GM18519 (cell line): ENCODE results near the gene TBC1D22B.
"Not testable (repeated sequence)": the region's sequence is repeated elsewhere in the genome, so short reads cannot be mapped to it uniquely, and the experiment has no call there.

Source experiments
- ATAC-seq: cut with Tn5 transposase; IDR thresholded peaks from one replicate; pipeline ENCODE4 v1.9.1; 2021; ENCODE audit warnings: mild to moderate bottlenecking, moderate library complexity; ENCODE audit not compliant: unreplicated experiment, low FRiP score

The TBC1D22B gene

DNA sequence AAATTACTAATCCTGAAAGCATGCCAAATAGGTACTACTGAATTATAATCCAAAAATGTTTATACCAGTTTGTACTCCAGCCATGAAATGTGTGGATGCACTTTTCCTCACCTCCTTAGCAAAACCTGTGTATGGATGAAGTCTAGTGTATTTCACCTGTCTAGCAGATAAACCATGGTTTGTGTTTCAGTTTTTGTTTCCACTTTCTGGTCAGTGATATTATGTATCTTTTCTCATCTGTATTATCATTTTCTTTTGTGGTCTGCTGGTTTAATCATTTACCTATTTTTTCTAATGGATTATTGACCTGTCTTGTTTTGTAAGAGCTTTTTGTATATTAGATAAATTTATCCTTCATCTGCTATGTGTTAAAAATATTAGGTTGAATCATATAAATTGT is 41.4 kb downstream of the TBC1D22B start:
- ATAC-seq, result no peak

DNA sequence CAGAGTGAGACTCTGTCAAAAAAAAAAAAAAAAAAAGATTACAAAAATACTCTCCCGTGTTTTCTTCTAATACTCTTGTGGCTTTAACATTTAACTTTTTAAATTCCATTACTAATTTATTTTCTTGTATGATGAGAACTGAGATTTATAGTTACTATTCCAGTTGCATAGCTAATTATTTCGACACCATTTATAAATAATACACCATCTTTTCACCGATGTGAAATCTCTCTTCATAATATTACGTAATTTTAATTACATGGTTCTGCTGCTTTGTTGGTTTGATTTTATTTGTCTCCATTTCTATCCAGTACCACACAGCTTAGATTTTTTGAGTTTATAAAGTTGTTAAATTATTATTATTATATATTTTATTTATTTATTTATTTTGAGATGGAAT is 42.4 kb downstream of the TBC1D22B start:
- no peak for ATAC-seq

DNA sequence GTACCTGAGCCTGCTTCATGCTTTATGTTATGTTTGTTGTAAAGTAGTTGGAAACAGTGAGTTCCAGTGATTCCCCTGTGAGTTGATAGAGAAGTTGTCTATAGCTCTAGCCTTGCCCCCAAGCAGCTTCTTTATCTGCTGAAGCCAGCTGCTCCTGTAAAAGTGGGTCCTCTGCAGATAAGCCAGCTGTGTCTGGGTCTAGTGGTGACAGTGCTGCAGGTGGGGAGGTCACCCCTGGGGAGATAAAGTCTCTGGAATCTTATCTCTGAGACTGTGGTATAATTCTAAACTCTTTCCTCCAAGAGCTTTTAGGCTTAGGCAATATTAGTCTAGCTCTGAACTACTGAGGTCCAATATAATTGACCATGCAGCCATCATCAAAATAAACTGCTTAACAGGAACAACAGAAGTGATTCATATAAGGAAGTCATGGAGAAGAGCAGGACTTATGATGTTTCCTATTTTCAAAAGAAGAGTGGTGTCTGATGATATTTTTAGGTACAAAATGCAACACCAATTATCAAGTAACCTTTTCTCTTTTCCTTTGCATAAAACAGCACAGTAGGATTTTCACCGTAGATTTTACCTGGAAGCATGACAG is 44.6 kb downstream of the TBC1D22B start:
- no peak for ATAC-seq

DNA sequence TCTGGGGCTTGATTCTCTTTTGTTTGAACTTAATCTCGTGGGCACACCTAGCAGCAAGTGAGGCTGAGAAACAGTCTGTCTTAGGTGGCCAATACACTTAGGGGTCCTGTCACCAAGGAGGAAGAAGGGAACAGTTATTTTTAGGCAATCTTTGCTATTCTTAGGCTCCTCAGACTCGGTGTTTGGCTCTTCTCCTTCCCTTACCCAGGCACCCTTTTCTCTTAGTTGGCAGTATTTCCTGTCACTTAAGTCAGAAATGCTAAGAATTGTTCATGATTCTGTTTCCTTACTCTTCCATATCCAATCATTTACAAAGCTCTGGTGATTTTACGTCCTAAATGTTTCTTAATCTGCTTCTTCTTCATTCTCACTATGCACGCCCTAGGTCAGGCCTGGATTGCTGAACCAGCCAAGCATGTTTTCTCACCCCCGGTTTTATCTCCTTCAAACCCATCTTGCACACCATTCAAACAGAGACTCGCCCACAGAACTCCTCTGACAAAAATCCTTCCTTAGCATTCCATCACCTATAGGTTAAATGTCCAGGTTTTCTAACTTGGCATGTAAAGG is 45.6 kb downstream of the TBC1D22B start:
- ATAC-seq, result no peak

DNA sequence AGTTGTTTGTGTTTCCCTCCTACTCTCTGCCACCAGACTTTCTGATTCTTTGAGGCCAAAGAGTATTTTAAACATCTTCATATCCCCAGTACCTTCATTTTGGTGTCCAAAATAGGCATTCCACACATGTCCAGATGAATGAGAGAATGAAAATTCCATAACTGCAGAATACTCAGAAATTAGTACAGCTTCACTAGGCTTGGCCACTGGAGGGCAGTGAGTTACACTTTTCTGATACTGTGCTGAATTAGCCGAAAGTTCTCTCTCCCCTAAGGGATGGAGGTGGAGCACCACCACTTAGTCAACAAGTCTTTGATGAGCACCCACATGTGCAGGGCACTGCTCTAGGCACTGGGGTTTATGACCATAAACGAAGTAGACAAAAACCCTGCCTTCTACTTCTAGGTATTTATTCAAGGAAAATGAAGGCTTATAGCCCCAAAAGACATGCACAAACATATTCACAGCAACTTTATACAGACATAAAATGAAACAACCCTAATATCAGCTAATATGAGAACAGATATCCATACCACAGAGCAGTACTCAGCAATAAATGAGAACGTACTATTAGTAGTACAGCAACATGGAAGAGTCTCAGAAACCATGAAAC is 46.4 kb downstream of the TBC1D22B start:
- ATAC-seq, result no peak

DNA sequence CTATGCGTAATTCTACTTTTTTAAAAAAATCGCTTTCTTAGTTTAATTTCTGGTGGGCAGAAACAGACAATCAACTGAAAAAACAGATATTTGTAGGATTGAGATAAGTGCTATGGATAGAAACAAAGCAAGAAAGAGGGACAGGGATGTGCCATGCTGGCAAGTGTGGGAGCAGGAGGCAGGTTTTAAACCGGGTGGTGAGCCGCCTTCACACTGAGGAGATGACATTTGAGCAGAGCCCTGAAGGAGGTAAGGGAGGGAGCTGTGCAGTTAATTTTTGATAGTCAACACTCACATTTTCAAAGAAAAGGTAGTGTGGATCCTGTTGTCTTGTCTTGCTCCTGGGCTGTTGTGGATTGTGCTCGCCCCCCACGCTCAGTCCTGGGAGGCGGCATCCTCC is 47.2 kb downstream of the TBC1D22B start:
- no peak for ATAC-seq

DNA sequence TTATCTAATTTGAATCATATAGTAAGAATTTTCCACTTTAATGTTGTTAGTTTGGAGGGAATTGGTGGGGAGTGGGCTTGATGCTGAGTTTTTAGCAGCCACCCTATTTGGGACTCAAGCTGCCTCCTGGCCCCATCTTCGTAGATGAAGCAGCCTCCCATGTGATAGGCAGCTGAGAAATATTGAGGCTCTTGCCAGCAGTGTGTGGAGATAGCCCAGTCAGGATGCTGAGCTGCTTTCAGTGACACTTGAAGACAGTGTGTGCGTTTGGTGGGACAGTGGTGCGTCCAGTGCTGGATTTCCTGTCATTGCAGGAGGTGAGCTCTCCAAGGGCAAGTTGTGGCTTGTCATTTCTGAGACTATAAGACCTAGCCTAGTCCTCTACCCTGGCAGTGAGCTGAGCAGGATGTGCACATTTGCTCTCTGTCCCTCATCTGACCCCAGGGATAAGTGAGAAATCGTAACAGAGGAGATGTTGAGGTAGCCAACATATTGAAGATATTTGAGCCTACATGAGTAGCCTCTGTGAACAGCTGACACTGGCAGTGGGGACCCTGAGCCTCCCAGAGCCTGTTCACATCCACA is 48.4 kb downstream of the TBC1D22B start:
- ATAC-seq, result no peak

DNA sequence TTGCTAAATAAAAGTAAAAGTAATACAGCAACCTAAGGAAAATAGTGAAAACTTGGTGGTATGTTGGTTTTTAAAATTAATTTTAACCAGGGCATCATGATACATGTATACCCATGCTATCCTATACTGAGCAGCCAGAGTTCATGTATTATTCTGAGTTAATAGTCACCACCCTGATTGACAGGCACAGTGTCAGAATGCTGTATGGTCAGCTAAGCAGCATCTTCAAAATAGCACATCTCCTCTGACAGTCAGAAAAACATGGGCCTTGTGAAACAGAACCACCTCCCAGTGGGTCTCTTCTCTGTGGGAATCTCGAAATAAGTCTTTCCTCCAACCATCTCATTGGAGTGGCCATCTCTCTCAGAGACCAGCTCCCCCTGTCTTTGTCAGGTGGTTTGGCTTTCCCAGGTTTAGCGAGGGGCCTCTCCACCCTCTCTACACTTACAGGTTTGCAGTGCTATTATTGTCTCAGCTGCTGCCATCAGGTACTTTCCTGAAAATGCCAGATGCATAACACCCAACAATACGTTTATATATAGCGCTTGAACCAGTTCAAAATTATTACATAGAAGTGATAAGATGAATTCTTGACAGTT is 49.2 kb downstream of the TBC1D22B start:
- ATAC-seq, result no peak

DNA sequence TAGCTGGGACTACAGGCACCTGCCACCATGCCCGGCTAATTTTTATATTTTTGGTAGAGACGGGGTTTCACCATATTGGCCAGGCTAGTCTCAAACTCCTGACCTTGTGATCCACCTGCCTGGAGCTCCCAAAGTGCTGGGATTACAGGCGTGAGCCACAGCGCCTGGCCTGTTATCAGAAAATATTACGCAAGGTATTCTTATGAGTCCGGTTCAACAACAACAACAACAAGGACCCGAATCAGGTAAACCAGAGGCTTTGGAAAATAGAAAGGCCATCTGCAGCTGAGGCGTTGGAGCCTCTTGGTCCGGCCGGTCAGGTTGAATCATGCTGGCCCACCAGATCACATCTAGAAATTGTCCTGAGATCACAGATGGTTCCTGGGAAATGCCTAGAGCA is 49.9 kb downstream of the TBC1D22B start:
- ATAC-seq, result not testable (repeated sequence)

DNA sequence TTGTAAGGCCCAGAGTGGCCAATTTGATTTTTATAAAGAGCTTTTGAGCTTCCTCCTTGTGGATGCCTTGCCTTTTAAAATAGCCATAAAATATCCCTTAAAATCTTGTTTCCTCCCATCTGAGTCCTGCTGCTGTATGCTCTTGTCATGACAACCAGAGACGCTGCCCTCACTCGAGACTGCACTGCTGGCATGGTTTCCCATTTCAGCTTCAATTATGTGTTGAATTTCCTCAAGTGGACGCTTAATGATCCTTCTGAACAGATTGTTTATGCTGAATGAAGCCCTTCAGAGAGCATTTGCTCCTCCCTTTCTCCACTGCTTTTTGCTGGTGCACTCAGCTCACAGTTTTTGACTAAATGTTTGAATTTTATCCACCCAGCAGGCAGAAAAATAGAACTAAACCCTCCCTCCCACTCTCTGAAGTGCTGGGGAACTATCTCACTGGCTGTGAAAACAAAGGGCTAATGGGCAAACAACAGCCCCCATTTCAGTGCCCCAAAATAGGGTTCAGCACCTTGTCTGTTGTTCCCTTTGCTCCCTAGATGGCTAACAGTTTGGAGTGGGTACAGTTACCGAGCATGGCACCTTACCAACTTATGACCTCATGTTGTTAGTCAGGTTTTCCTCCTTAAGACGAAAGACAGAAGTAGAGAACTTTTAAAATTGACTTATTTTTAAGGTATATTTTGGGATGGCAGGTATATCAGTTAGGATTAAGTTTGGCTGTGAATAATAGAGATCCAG is 50.7 kb downstream of the TBC1D22B start:
- ATAC-seq, result no peak

DNA sequence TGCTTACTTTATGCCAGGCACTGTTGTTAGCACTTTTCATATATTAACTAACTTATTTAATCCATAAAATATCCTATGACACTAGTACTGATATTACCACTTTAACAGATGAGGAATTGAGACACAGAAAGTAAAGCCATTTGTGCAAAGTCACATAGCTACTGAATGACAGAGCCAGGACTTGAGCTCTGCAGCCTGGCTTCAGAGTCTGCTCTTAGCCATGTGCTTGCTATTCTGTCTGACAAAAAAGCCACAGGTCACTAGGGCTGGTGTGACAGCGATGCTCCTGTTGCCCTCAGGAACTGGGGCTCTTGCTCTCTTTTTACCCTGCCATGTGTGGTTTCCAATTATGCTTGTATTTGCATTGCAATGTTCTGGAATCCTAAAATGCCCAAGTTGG is 51.5 kb downstream of the TBC1D22B start:
- ATAC-seq, result no peak

DNA sequence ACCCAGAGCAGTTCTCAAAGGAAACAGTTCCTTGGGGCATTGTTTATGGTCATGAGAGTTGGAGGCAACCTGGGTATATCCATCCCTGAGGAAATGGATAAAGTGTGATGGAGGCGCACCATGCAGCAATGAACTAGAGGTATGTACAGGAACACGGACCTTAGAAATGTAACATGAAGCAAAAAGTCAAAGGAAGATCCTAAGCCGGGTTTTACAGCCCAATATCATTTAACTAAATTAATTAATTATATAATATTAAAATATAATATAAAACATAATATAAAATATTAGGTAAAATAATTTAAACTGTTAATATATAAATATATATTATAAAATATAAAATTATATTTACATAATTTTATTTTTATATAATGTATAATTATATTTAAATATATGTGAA is 52.1 kb downstream of the TBC1D22B start:
- no peak for ATAC-seq

DNA sequence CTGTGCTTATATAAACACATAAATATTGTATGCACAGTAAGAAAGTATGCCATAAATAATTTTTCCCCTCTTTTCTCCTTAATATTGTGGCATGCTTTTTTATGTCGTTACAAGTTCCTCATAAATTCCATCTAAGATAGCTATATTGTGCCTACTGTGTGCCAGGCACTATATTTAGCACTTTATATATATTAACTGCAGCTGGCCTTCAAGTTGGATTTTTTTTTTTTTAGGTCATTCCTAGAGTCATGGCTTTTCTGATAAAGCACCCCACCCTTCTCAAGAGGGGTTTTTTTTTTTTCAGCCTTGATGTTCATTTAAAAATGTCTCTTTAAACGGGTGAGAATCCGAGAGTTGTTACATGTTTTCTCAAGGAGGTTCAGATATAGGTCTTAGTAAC is 53.4 kb downstream of the TBC1D22B start:
- no peak for ATAC-seq

DNA sequence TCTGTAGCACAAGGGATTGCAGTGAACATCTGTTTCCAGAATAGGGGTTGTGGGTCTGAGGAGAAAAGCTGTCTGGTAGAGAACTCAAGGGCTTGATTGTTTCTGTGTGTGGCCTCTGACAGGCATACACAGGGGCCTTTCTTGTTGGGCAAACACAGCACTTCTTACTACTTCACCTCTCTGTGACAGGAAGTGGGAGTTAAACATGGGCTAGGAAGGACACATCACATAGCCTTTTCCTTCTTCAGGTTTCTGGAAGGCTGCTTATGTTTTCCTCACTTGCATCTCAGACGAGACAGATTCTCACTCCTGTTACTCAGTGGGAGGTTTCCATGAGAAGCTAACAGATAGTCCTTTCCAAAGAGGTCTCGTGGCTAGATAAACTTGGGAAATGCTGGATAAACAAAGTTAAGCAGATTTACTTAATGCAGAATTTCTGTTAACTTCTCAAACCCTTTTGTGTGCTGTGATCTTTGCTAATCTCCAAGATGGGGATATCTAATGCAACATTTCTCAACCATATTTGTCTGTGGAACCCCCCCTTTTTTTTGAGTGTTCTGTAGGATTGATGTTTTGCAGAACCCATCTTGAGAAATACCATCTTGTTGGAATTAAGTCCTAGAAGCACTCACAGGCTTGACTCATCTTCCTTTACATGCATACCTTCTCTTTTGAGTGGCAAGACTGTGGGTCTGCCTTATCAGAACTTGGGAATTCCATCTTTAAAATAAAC is 54.3 kb downstream of the TBC1D22B start:
- ATAC-seq, result no peak

DNA sequence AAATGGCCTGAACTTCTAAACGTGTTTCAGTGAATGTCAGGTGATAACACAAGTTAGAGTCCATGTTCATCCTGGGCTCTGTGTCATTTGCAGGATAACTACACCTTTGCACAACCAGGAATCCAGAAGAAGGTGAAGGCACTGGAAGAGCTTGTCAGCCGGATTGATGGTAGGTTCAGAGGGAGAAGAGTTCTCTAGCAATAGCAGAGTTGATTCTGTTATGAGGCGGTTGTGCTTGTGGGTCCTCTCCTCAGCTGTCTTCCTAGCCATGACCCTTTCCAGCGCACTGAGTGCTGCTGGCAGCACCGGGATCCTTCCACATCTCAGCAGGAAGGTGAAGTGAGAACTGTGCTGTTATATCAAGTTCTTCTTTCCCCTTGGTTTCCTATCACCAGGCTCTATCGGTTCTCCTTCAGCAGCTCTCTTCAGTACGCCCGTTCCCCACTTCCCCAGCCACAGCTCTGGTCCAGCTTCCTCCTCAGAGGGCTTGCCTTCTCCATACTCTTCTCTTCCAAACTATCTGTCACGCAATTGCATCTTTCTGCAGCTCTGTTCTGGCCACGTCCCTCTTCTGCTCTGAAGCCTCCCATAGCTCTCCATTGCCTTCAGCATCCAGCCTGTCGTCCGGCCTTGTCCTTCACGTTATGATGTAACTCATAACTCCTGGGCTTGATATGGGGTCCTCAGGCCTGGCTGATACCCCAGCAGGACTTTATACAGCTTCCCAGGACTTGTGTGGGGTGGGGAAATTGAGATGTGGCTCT is 56.3 kb downstream of the TBC1D22B start:
- ATAC-seq, result no peak

DNA sequence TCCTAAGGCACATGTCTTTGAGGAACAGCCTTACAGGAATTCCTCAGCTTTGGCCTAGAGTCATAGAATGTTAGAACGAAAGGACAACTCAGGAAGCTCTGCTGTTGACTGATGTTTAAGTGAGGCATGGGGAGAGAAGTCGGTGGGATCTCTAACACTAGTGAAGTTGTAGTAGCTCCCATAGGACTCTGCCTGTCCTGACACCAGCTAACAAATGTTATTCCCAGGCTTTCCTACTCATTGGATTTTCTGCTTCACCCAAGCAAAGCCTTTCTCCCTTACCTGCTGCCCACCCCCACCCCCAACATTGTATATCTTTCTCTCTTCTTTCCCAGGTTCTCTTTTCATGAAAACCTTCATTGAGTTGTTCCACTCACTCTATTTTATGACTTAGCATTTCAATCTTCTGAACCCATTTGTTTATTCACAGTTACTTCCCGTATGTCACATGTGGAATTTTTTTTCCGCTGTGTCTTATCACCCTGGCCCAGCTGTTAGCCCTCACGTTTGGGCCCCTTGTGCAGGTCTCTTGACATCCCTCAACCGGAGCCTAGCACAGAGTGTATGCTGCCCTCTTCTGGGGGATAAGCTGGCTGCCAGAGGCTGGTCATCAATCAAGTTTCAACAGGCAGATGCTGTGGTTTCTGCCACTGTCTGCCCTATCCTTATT is 57.0 kb downstream of the TBC1D22B start:
- ATAC-seq, result no peak

DNA sequence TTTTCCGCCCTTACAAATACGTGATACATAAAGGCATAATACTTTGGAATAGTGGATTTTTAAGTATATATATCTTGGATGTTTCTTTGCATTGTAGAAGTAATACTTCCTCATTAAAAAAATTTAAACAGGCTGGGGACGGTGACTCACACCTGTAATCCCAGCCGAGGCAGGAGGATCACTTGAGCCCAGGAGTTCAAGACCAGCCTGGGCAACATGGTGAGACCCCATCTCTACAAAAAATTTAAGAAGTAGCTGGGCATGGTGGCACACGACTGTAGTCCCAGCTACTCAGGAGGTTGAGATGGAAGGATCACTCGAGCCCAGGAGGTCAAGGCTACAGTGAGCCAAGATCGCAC is 57.6 kb downstream of the TBC1D22B start:
- ATAC-seq, result no peak

DNA sequence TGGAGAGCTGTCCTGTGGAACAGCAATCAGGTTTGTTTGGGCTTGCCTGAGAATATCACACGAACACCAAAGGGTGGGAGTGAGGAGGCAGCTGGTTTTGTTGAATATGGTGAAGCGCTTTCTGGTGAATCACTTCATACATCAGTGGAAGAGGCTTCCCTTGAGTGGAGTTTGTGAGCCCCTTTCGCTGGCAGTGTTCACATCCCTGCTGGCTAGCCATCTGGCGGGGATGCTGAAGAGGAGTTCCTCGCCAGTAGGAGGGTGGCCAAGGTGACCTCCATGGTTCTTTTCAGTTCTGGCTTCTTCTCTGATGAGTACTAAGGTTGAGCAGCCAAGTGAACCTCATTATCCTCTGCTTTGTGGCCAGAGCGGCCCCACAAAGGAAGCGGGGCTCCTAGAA is 58.5 kb downstream of the TBC1D22B start:
- no peak for ATAC-seq
